ENCODE measurements around the gene KLB. TPM values are rescaled to one million over a fixed set of nuclear protein-coding genes. Genes with fewer than 3 reads are reported as not detected.

Gene KLB
- total and polyA plus RNA-seq, 2 of the 4 experiments (the other 2 are of a cell fraction) = not detected

- TF ChIP-seq RCOR1 (IDR thresholded peaks at IDR 0.05; ENCODE audit: insufficient replicate concordance, low read length) = no peak
- no peak for TF ChIP-seq CHD1 (IDR thresholded peaks at IDR 0.05; ENCODE audit: low read depth, low read length)
- peak; percentile 87 for TF ChIP-seq RAD21 (IDR thresholded peaks at IDR 0.05; ENCODE audit: low read length)
These were observed 62.8 kb downstream of the KLB start (continued) for GRCh38 chr4:39469429-39470077.

DNA sequence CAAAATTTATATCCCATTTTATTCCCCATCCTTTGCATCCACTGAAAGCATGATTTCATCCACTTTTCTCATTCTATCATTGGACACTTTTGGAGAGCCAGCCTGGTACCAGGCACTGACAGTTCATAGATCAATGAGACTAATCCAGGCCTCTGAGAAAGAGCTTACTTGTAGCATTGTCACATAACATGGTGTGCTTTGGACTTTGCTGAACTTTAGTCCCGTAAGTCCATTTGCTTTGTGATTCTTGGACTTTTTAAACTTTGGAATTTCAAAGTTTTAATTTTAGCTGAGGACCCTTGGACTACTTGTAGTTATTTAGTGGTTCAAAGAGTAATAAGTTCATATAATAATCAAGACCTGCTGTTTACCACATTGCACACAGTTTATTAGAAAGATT is 63.7 kb downstream of the KLB start:
- DNase-seq (no peak), ATAC-seq (ENCODE audit: low read depth) (no peak)
- Histone ChIP-seq H3K27me3 (ENCODE audit: control insufficient read depth, insufficient read depth, low read length) (no peaks in the 10 kb centered on the region), H4K5ac (ENCODE audit: low read depth, low read length) (no peak overlapping the region), H3K36me3 (ENCODE audit: control insufficient read depth, insufficient read depth, low read length) (peaks cover 3% of the 10 kb centered on the region), H3K14ac (replicated peaks; ENCODE audit: low read depth, low read length) (no peak overlapping the region), H3K9me1 (ENCODE audit: insufficient read depth, low read length) (no peaks in the 10 kb centered on the region), H3K56ac (ENCODE audit: extremely low read depth, insufficient read depth, low read length) (no peak overlapping the region), H3K4me3 (ENCODE audit: insufficient read depth, low read depth, low read length) (no peak overlapping the region), H3K4ac (ENCODE audit: low read depth, low read length) (no peak overlapping the region), H4K91ac (ENCODE audit: insufficient read depth, low read depth, low read length) (no peak overlapping the region), H4K20me1 (ENCODE audit: insufficient read depth, low read length) (no peaks in the 10 kb centered on the region), H3K9ac (ENCODE audit: low read depth, low read length) (no peak overlapping the region), H2AK5ac (ENCODE audit: low read depth, low read length) (no peak overlapping the region), H3K18ac (ENCODE audit: low read depth, low read length) (no peak overlapping the region), H3K79me1 (ENCODE audit: low read depth in 1 of 2, low read length in 2 of 2) (peaks cover 4 to 9% of the 10 kb centered on the region in 2 experiments; a peak in 1 of 4 replicates), H2AK9ac (replicated peaks; ENCODE audit: low read depth, low read length, poor library complexity) (no peak overlapping the region), H3K9me3 (ENCODE audit: control insufficient read depth, insufficient read depth, low read length) (no peaks in the 10 kb centered on the region), H2AFZ (replicated peaks; ENCODE audit: low read length, poor library complexity) (no peak overlapping the region), H2BK20ac (ENCODE audit: low read depth, low read length) (no peak overlapping the region), H3K4me2 (ENCODE audit: low read depth, low read length) (no peak overlapping the region), H3K27ac (ENCODE audit: insufficient read depth, low read length) (no peak overlapping the region), H3K4me1 (ENCODE audit: control insufficient read depth, insufficient read depth, low read length) (no peaks in the 10 kb centered on the region), H3K23ac (ENCODE audit: low read depth, low read length) (no peak overlapping the region), H2BK5ac (ENCODE audit: low read depth, low read length, poor library complexity, severe bottlenecking) (no peak overlapping the region), H4K8ac (ENCODE audit: low read depth in 2 of 2, low read length in 2 of 2) (no peak overlapping the region), H2BK120ac (ENCODE audit: low read depth, low read length) (no peak overlapping the region), H2BK15ac (ENCODE audit: low read depth, low read length) (no peak overlapping the region)
- in situ Hi-C loops (cut with MboI; ENCODE audit: low sequenced_read_pairs) = no loop called here
- dilution Hi-C loops (cut with HindIII; ENCODE audit: low sequenced_read_pairs, unreplicated experiment) = no loop called here
- no TSS peak for BruUV-seq (replicated peaks)
- ChIA-PET CTCF (interaction anchor here (0.6 kb wide), 2 partner anchors 117 to 189 kb away, joined by 3 to 4 read pairs; no protein-coding TSS in a partner anchor), POLR2A (ENCODE audit: unreplicated experiment) (no interaction called here)
- intact Hi-C loops (cut with micrococcal nuclease) = no loop called here
- no CpG with 5 or more reads among the region's 1 CpG for WGBS, 2 experiments (ENCODE audit: extremely low coverage in 2 of 2, insufficient read length in 1 of 2)
- TF ChIP-seq POLR2A (IDR thresholded peaks at IDR 0.05; ENCODE audit: low read depth, low read length) (no peak), RCOR1 (IDR thresholded peaks at IDR 0.05; ENCODE audit: insufficient replicate concordance, low read length) (no peak), MAZ (IDR thresholded peaks at IDR 0.05; ENCODE audit: borderline replicate concordance, low read depth, low read length) (no peak), RFX5 (IDR thresholded peaks at IDR 0.05; ENCODE audit: low read depth, low read length) (no peak), USF2 (IDR thresholded peaks at IDR 0.05; ENCODE audit: low read depth, low read length) (no peak), ELK1 (IDR thresholded peaks at IDR 0.05; ENCODE audit: borderline replicate concordance, low read depth, low read length) (no peak), CHD1 (IDR thresholded peaks at IDR 0.05; ENCODE audit: low read depth, low read length) (no peak), MAFK (IDR thresholded peaks at IDR 0.05; ENCODE audit: low read depth, low read length) (no peak), BHLHE40 (IDR thresholded peaks at IDR 0.05; ENCODE audit: low read depth, low read length) (no peak), MXI1 (IDR thresholded peaks at IDR 0.05; ENCODE audit: borderline replicate concordance, low read depth, low read length) (no peak), NFE2L2 (IDR thresholded peaks at IDR 0.05; ENCODE audit: low read depth, low read length) (no peak), RAD21 (IDR thresholded peaks at IDR 0.05; ENCODE audit: low read length) (no peak), SMC3 (IDR thresholded peaks at IDR 0.05; ENCODE audit: low read depth, low read length) (no peak)
